ENCODE measurements around the gene ADGRV1.

DNA sequence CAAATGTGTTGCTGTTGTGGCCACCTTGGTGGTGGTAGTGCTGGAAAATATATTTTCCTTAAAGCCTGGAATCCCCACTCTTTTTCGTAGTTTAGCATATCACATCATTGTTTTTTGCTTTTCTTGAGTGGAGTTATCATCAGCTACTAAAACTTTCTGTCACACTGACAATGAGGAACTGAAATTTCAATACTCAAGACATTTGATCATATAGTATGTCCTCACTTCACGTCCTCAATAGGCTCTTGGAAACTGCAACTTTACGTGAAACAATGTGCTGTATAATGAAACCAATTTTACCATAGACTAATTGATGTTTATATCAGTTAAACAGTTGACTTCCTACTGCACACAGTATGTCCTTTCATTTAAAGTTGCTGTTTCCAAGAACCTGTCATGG is 265.8 kb downstream of the ADGRV1 start:
- TF ChIP-seq, protein P1, sequence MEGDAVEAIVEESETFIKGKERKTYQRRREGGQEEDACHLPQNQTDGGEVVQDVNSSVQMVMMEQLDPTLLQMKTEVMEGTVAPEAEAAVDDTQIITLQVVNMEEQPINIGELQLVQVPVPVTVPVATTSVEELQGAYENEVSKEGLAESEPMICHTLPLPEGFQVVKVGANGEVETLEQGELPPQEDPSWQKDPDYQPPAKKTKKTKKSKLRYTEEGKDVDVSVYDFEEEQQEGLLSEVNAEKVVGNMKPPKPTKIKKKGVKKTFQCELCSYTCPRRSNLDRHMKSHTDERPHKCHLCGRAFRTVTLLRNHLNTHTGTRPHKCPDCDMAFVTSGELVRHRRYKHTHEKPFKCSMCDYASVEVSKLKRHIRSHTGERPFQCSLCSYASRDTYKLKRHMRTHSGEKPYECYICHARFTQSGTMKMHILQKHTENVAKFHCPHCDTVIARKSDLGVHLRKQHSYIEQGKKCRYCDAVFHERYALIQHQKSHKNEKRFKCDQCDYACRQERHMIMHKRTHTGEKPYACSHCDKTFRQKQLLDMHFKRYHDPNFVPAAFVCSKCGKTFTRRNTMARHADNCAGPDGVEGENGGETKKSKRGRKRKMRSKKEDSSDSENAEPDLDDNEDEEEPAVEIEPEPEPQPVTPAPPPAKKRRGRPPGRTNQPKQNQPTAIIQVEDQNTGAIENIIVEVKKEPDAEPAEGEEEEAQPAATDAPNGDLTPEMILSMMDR (IDR thresholded peaks at IDR 0.05) = no peak
- no peak for TF ChIP-seq ZFX (IDR thresholded peaks at IDR 0.05; ENCODE audit: borderline replicate concordance)

All from 22Rv1 (cell line).